CD4-positive, alpha-beta T cell treated with Interleukin-15 for 1 hour (primary cell): Measurements from ENCODE around the gene ARL8A.
"Not testable (repeated sequence)": the region's sequence is repeated elsewhere in the genome, so short reads cannot be mapped to it uniquely, and the experiment has no call there.

Experiments used
- DNase-seq: peaks from one replicate; pipeline ENCODE4 v3.0.0-alpha.2; 2020

The ARL8A gene

GRCh38 chr1:202133496-202133895 lies 11.0 kb downstream of the ARL8A start:
- DNase-seq = no peak

GRCh38 chr1:202133001-202133400 lies 11.5 kb downstream of the ARL8A start:
- DNase-seq = no peak

- DNase-seq = no peak
Measured at GRCh38 chr1:202131956-202132821, 12.3 kb downstream of the ARL8A start.

- DNase-seq = no peak
Measured at GRCh38 chr1:202130816-202131522, 13.6 kb downstream of the ARL8A start.

- no peak for DNase-seq
Measured at GRCh38 chr1:202130297-202130721, 14.2 kb downstream of the ARL8A start.

- DNase-seq = no peak
Measured at GRCh38 chr1:202129453-202130296, 14.9 kb downstream of the ARL8A start.

- DNase-seq = no peak
Measured at GRCh38 chr1:202127836-202128622, 16.5 kb downstream of the ARL8A start.

- no peak for DNase-seq
Measured at GRCh38 chr1:202127061-202127460, 17.5 kb downstream of the ARL8A start.

GRCh38 chr1:202126426-202126825 lies 18.1 kb downstream of the ARL8A start:
- no peak for DNase-seq

- DNase-seq = no peak
Measured at GRCh38 chr1:202125611-202126010, 18.9 kb downstream of the ARL8A start.

GRCh38 chr1:202124142-202124541 lies 20.4 kb downstream of the ARL8A start:
- no peak for DNase-seq

GRCh38 chr1:202123336-202123813 lies 21.2 kb downstream of the ARL8A start:
- no peak for DNase-seq

GRCh38 chr1:202122639-202123335 lies 21.8 kb downstream of the ARL8A start, which contains the start of gene GPR37L1:
Gene GPR37L1, plus strand, starts transcription at chr1:202122917. Its CDS starts 47 bp downstream, at chr1:202122964.
- no peak for DNase-seq

- no peak for DNase-seq
Measured at GRCh38 chr1:202121006-202121405, 23.5 kb downstream of the ARL8A start.

- no peak for DNase-seq
Measured at GRCh38 chr1:202117898-202118371, 26.6 kb downstream of the ARL8A start.

GRCh38 chr1:202116287-202116686 lies 28.2 kb downstream of the ARL8A start:
- no peak for DNase-seq

- no peak for DNase-seq
Measured at GRCh38 chr1:202113690-202114300, 30.7 kb downstream of the ARL8A start.

- DNase-seq = no peak
Measured at GRCh38 chr1:202112859-202113689, 31.5 kb downstream of the ARL8A start.

- not testable (repeated sequence) for DNase-seq
Measured at GRCh38 chr1:202111589-202111988, 32.9 kb downstream of the ARL8A start.

- DNase-seq = no peak
Measured at GRCh38 chr1:202110977-202111376, 33.6 kb downstream of the ARL8A start.
